Liver (tissue), 3 donors: ENCODE data around the gene NAPEPLD.

Experiments used
- EGR1 ChIP-seq, 2 donors: IDR thresholded peaks; 2 replicates each; pipeline ENCODE4 v1.6.1; 2016 to 2018; ENCODE audit warnings: antibody characterized with exemption in 2 of 2, low read depth in 2 of 2
- GABPA ChIP-seq, 2 donors: IDR thresholded peaks in 1 of 2; conservative IDR thresholded peaks in 1 of 2; 2 replicates each; pipeline ENCODE4 v1.6.1; 2016; ENCODE audit warnings: antibody characterized with exemption in 2 of 2, mild to moderate bottlenecking in 1 of 2, moderate library complexity in 1 of 2
- HNF4A ChIP-seq, 2 donors: conservative IDR thresholded peaks; 2 replicates each; pipeline ENCODE4 v1.6.1; 2016; ENCODE audit warnings: antibody characterized with exemption in 2 of 2, mild to moderate bottlenecking in 2 of 2
- JUND ChIP-seq, 2 donors: IDR thresholded peaks; 2 replicates each; pipeline ENCODE4 v1.6.1; 2016; ENCODE audit warnings: antibody characterized with exemption in 2 of 2
- NR2F2 ChIP-seq: IDR thresholded peaks from 2 replicates; pipeline ENCODE4 v1.6.1; 2016; ENCODE audit warnings: antibody characterized with exemption
- YY1 ChIP-seq: IDR thresholded peaks from 2 replicates; pipeline ENCODE4 v1.6.1; 2016; ENCODE audit warnings: antibody characterized with exemption, mild to moderate bottlenecking
- TF ChIP-seq, protein P1 (sequence below): fragments of 150-350 bp; IDR thresholded peaks from 2 replicates; pipeline ENCODE4 v1.5.1; 2017; ENCODE audit warnings: improper control_type of control experiment, low read depth, low read length; ENCODE audit not compliant: missing input control
- TF ChIP-seq, protein P2 (sequence below): IDR thresholded peaks from 2 replicates; pipeline ENCODE4 v1.6.1; 2016; ENCODE audit warnings: antibody characterized with exemption
- TF ChIP-seq, protein P3 (sequence below): IDR thresholded peaks from 2 replicates; pipeline ENCODE4 v1.6.1; 2016; ENCODE audit warnings: antibody characterized with exemption, mild to moderate bottlenecking
- donor health status: healthy.
- donor health status: healthy.

- TF ChIP-seq, protein P1, sequence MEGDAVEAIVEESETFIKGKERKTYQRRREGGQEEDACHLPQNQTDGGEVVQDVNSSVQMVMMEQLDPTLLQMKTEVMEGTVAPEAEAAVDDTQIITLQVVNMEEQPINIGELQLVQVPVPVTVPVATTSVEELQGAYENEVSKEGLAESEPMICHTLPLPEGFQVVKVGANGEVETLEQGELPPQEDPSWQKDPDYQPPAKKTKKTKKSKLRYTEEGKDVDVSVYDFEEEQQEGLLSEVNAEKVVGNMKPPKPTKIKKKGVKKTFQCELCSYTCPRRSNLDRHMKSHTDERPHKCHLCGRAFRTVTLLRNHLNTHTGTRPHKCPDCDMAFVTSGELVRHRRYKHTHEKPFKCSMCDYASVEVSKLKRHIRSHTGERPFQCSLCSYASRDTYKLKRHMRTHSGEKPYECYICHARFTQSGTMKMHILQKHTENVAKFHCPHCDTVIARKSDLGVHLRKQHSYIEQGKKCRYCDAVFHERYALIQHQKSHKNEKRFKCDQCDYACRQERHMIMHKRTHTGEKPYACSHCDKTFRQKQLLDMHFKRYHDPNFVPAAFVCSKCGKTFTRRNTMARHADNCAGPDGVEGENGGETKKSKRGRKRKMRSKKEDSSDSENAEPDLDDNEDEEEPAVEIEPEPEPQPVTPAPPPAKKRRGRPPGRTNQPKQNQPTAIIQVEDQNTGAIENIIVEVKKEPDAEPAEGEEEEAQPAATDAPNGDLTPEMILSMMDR, result no peak
- TF ChIP-seq YY1, result no peak
- TF ChIP-seq, protein P2, sequence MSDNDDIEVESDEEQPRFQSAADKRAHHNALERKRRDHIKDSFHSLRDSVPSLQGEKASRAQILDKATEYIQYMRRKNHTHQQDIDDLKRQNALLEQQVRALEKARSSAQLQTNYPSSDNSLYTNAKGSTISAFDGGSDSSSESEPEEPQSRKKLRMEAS, result no peak
- no peak for TF ChIP-seq EGR1 (IDR thresholded peaks at IDR 0.05; ENCODE audit: low read depth in 2 of 2)
- no peak for TF ChIP-seq GABPA (IDR thresholded peaks at IDR 0.05 in 1 of 2, conservative IDR thresholded peaks at IDR 0.05 in 1 of 2)
- TF ChIP-seq NR2F2, result no peak
- no peak for TF ChIP-seq HNF4A (conservative IDR thresholded peaks at IDR 0.05)
- TF ChIP-seq, protein P3, sequence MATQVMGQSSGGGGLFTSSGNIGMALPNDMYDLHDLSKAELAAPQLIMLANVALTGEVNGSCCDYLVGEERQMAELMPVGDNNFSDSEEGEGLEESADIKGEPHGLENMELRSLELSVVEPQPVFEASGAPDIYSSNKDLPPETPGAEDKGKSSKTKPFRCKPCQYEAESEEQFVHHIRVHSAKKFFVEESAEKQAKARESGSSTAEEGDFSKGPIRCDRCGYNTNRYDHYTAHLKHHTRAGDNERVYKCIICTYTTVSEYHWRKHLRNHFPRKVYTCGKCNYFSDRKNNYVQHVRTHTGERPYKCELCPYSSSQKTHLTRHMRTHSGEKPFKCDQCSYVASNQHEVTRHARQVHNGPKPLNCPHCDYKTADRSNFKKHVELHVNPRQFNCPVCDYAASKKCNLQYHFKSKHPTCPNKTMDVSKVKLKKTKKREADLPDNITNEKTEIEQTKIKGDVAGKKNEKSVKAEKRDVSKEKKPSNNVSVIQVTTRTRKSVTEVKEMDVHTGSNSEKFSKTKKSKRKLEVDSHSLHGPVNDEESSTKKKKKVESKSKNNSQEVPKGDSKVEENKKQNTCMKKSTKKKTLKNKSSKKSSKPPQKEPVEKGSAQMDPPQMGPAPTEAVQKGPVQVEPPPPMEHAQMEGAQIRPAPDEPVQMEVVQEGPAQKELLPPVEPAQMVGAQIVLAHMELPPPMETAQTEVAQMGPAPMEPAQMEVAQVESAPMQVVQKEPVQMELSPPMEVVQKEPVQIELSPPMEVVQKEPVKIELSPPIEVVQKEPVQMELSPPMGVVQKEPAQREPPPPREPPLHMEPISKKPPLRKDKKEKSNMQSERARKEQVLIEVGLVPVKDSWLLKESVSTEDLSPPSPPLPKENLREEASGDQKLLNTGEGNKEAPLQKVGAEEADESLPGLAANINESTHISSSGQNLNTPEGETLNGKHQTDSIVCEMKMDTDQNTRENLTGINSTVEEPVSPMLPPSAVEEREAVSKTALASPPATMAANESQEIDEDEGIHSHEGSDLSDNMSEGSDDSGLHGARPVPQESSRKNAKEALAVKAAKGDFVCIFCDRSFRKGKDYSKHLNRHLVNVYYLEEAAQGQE, result no peak
- TF ChIP-seq JUND (IDR thresholded peaks at IDR 0.05), result no peak
These were observed 48.6 kb downstream of the NAPEPLD start for GRCh38 chr7:103100348-103100747.
